MG63 (cell line): Measurements from ENCODE around the gene LITAF. TPM values are rescaled to one million over a fixed set of nuclear protein-coding genes. Genes with fewer than 3 reads are reported as not detected.

Experiments used
- DNase-seq: peaks from one replicate; pipeline ENCODE4 v3.0.0-alpha.2; 2020
- H3K27me3 ChIP-seq: fragments of 250-450 bp; sonication (Bioruptor Pico); 2 replicates; pipeline ENCODE4 v1.5.1; 2020; ENCODE audit warnings: mild to moderate bottlenecking, moderate library complexity
- H3K36me3 ChIP-seq: fragments of 250-450 bp; sonication (Bioruptor Pico); 2 replicates; pipeline ENCODE4 v1.5.1; 2020; ENCODE audit warnings: mild to moderate bottlenecking, moderate library complexity
- H3K4me3 ChIP-seq: fragments of 250-450 bp; sonication (Bioruptor Pico); 2 replicates; pipeline ENCODE4 v1.5.1; 2020; ENCODE audit warnings: mild to moderate bottlenecking, moderate library complexity
- H3K9me3 ChIP-seq: fragments of 250-450 bp; sonication (Bioruptor Pico); 2 replicates; pipeline ENCODE4 v1.5.1; 2020; ENCODE audit warnings: mild to moderate bottlenecking, moderate library complexity
- total RNA-seq: library from RNA; depleted of rRNA; stranded (reverse); fragments of >200 nt; shearing (Covaris generic); gene quantifications from 2 replicates; pipeline ENCODE4 v1.2.3, GENCODE V29; 2014; ENCODE audit warnings: low replicate concordance

LITAF gene
- total RNA-seq, 1 experiment from 2014 or later, result 52.9 TPM

GRCh38 chr16:11624636-11625607 lies 38.2 kb upstream of the LITAF start:
- Histone ChIP-seq H3K9me3 (no peaks in the 10 kb centered on the region), H3K4me3 (no peak overlapping the region), H3K36me3 (no peaks in the 10 kb centered on the region), H3K27me3 (no peaks in the 10 kb centered on the region)
- DNase-seq, result no peak

DNA sequence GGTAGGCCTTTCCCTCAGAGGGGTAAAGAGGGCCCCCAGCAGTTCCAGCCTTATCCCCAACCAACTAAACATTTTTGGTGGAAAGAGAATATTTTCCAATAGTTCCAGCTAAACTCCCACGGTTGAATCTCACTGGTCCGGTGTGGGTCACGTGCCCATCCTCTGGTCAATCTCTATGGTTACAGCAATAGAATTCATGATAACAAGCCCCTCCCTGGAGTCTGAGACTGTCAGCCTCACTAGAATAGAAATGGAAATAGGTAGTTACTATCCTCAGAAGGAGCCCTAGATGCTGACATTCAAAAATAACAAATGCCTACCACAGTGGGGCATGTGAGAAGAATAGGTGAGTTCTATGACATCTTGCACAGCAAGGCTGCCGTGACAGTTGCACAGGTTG lies 37.5 kb upstream of the LITAF start:
- H3K4me3 ChIP-seq, result no peak overlapping the region
- H3K27me3 ChIP-seq, result no peaks in the 10 kb centered on the region
- no peaks in the 10 kb centered on the region for H3K9me3 ChIP-seq
- H3K36me3 ChIP-seq, result no peaks in the 10 kb centered on the region
- DNase-seq, result no peak

GRCh38 chr16:11621920-11622651 lies 35.4 kb upstream of the LITAF start:
- Histone ChIP-seq H3K4me3 (peak overlapping the region; percentile 16), H3K9me3 (no peaks in the 10 kb centered on the region), H3K36me3 (no peaks in the 10 kb centered on the region), H3K27me3 (no peaks in the 10 kb centered on the region)
- peak; percentile 25 for DNase-seq

- Histone ChIP-seq H3K27me3 (no peaks in the 10 kb centered on the region), H3K4me3 (peak overlapping the region; percentile 16), H3K9me3 (no peaks in the 10 kb centered on the region), H3K36me3 (no peaks in the 10 kb centered on the region)
- no peak for DNase-seq
These were observed 34.8 kb upstream of the LITAF start for GRCh38 chr16:11621539-11621919.

DNA sequence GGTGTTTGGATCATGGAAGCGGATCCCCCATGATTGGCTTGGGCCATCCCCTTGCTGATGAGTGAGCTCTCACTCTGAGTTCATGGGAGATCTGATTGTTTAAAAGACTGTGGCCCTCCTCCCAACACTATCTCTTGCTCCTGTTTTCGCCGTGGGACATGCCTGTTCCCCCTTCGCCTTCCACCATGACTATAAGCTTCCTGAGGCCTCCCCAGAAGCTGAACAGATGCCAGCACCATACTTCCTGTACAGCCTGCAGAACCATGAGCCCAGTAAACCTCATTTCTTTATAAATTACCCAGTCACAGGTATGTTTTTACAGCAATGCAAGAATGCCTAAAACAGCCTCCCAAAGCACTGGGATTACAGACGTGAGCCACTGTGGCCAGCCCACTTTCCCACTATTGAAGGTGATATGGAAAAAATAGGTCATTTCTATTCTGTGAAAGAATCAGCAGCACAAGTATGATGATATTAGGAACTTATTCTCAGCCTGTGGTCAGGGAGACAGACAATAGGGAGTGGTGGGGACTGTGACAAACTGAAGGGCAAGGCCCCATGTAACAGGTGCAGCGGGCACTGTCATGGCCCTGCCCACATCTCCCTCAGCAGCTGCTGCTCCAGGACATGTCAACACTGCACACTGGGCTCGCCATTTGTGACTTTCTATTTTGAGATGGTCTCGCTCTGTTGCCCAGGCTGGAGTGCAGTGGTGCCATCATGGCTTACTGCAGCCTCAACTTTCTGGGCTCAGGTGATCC lies 33.7 kb upstream of the LITAF start:
- Histone ChIP-seq H3K36me3 (no peaks in the 10 kb centered on the region), H3K4me3 (no peak overlapping the region), H3K9me3 (no peaks in the 10 kb centered on the region), H3K27me3 (no peaks in the 10 kb centered on the region)
- DNase-seq, result no peak

- H3K9me3 ChIP-seq, result no peaks in the 10 kb centered on the region
- H3K4me3 ChIP-seq, result no peak overlapping the region
These were observed 32.7 kb upstream of the LITAF start for GRCh38 chr16:11619327-11619851.

GRCh38 chr16:11618107-11618717 lies 31.5 kb upstream of the LITAF start:
- Histone ChIP-seq H3K36me3 (no peaks in the 10 kb centered on the region), H3K27me3 (no peaks in the 10 kb centered on the region), H3K9me3 (no peaks in the 10 kb centered on the region), H3K4me3 (no peak overlapping the region)
- no peak for DNase-seq

More at GRCh38 chr16:11619327-11619851, 32.7 kb upstream of the LITAF start:
- no peak for DNase-seq
- Histone ChIP-seq H3K27me3 (no peaks in the 10 kb centered on the region), H3K36me3 (no peaks in the 10 kb centered on the region)

- Histone ChIP-seq H3K36me3 (no peaks in the 10 kb centered on the region), H3K27me3 (no peaks in the 10 kb centered on the region), H3K9me3 (no peaks in the 10 kb centered on the region), H3K4me3 (no peak overlapping the region)
- DNase-seq, result no peak
These were observed 29.2 kb upstream of the LITAF start for GRCh38 chr16:11615748-11616447.

DNA sequence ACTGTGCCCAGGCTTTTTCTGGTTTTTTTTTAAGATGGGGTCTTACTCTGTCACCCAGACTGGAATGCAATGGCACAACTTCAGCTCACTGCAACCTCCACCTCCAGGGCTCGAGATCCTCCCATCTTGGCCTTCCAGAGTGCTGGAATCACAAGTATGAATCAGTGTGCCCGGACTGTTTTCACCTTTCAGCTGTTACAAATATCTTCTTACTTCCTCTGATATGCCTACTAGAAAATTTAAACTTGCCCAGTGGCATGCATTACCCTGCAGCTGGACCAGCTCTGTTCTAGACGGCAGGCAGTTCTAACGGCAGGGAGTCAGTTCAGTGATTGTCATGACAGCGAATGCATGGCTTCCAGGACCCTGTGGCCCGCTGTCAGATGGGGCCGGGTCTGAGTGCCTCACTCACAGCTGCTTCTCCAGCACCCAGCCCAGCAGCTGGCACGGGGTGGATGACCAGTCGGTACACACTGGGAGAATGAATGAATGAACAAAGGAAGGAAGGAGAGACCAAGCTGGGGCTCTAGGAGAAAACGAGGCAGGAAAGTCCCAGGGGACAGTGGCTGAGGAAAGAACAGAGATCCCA lies 28.0 kb upstream of the LITAF start:
- DNase-seq, result peak; percentile 23
- Histone ChIP-seq H3K27me3 (no peaks in the 10 kb centered on the region), H3K9me3 (no peaks in the 10 kb centered on the region), H3K36me3 (no peaks in the 10 kb centered on the region), H3K4me3 (no peak overlapping the region)

DNA sequence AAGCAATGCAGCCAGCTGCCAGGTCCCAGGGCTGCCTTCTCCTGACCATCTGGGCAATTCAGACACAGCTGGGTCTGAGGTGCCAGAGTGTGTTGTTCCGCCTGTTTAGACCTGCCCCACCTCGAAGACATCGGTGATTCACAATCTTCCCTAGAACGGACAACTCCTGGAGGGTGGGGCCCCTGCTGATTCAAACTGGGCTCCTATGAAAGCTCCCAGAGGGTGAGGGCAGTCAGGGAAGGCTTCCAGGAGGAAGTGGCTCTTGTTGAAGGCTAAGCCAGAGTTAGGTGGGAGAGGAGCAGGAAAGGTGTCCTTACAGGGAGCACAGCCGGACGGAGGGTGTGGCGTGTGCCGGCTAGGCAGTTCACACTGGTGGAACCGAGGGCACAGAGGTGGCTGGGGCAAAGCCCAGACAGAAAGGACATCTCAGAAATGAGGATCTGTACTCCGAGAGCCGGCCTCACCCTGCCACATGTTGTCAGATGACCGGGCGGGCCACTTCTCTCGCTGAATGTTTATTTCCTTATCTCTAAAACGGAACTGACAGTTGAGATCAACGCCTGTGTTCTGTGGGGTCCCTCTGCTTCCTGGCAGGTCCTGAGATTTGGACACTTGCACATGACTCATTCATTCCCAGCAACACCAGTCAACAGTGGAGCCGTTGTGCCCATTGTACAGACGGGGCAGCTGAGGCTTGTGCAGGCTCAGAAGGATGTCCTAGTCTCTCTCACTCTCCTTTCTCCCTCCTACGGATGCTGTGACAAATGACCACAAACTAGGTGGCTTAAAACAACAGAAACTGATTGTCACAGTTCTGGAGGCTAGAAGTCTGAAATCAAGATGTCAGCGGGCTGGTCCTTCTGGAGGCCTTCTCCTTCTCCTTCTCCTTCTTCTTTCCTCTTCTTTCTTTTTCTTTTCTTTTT lies 26.9 kb upstream of the LITAF start:
- DNase-seq, result peak; percentile 36
- Histone ChIP-seq H3K27me3 (no peaks in the 10 kb centered on the region), H3K4me3 (no peak overlapping the region), H3K36me3 (no peaks in the 10 kb centered on the region), H3K9me3 (no peaks in the 10 kb centered on the region)

- Histone ChIP-seq H3K27me3 (no peaks in the 10 kb centered on the region), H3K9me3 (no peaks in the 10 kb centered on the region), H3K36me3 (no peaks in the 10 kb centered on the region), H3K4me3 (no peak overlapping the region)
- no peak for DNase-seq
These were observed 25.9 kb upstream of the LITAF start for GRCh38 chr16:11612665-11613025.

DNA sequence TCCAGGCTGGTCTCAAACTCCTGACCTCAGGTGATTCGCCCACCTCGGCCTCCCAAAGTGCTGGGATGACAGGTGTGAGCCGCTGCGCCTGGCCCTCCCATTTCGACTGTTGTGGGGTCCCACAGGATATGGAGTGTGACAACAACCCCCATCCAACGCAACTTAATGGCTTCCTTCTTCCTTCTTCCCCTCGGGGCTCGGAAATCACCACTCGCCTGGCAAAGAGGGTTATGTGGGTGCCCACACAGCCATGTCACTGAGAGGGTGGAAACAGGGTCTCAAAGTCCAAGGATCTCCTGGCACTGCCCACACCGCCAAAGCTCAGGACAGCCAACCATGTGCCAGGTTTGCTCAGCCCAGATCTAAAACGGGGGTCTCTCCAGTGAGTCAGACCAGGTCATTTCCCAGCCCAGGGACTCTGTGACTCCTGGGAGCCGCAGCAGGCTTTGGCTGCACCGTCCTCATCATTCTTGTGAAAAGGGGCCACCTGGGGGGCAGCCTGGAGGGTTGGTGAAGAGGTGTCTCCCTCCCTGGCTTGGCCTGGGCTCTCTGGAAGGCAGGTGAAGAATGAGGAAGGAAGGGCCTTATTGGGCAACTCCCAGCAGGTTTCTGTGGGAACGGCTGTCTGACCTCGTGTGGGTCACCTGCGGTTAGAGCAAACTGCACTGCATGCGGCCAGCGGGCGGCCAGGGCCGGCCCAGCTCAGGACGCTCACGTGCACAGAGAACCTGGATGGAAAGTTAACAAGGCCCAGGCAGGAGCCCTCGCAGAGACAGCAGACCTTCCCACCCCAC lies 25.3 kb upstream of the LITAF start:
- no peaks in the 10 kb centered on the region for H3K36me3 ChIP-seq
- H3K9me3 ChIP-seq, result no peaks in the 10 kb centered on the region
- no peaks in the 10 kb centered on the region for H3K27me3 ChIP-seq
- no peak overlapping the region for H3K4me3 ChIP-seq
- no peak for DNase-seq

- H3K9me3 ChIP-seq, result no peaks in the 10 kb centered on the region
- no peak overlapping the region for H3K4me3 ChIP-seq
- H3K27me3 ChIP-seq, result no peaks in the 10 kb centered on the region
- DNase-seq, result no peak
- H3K36me3 ChIP-seq, result no peaks in the 10 kb centered on the region
These were observed 23.9 kb upstream of the LITAF start for GRCh38 chr16:11610580-11610979.

DNA sequence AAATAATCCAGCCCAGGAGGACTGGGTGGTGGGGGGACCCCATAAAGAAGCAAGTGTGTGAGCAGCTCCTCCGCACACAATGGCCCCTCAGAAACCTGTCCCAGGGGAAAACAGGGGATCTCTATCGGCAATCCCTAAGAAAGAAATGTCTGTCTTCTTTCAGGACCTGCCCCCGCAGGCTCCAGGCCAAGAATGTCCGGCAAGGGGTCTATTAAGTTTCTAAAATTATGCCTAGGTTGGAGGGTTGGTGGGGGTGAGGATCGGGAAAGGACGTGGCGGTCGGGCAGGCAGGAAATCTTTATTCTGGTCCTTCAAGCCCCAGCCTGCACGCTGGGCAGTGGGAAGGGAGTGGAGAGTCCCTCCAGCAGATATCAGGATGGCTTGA lies 23.4 kb upstream of the LITAF start:
- Histone ChIP-seq H3K4me3 (no peak overlapping the region), H3K36me3 (no peaks in the 10 kb centered on the region), H3K27me3 (no peaks in the 10 kb centered on the region), H3K9me3 (no peaks in the 10 kb centered on the region)
- no peak for DNase-seq
